ENCODE measurements around the gene ASIC4. TPM values are rescaled to one million over a fixed set of nuclear protein-coding genes. Genes with fewer than 3 reads are reported as not detected.

ASIC4 gene
- total RNA-seq, 6 experiments from 2014 or later = 0.05 to 0.19 (median 0.07) TPM; not detected in 3

- H3K27me3 Mint-ChIP-seq (ENCODE audit: insufficient read depth) = peaks cover 2% of the 10 kb centered on the region
- H3K4me1 Mint-ChIP-seq (ENCODE audit: low read depth) = peaks cover 15% of the 10 kb centered on the region
- no peak for DNase-seq
- TF ChIP-seq CTCF (IDR thresholded peaks at IDR 0.05) = no peak
- H3K9me3 Mint-ChIP-seq = no peaks in the 10 kb centered on the region
- H3K36me3 Mint-ChIP-seq (ENCODE audit: low read depth) = peaks cover 16% of the 10 kb centered on the region; the same call in 1 of the 2 replicates
- no peak overlapping the region for H3K4me3 Mint-ChIP-seq
- H3K27ac Mint-ChIP-seq = no peak overlapping the region
These were observed 45.7 kb upstream of the ASIC4 start for GRCh38 chr2:219468410-219469185.

GRCh38 chr2:219469186-219469724 lies 45.0 kb upstream of the ASIC4 start:
- Mint-ChIP-seq H3K36me3 (ENCODE audit: low read depth) (peaks cover 16% of the 10 kb centered on the region; the same call in 1 of the 2 replicates), H3K4me1 (ENCODE audit: low read depth) (peaks cover 15% of the 10 kb centered on the region), H3K4me3 (no peak overlapping the region), H3K27me3 (ENCODE audit: insufficient read depth) (no peaks in the 10 kb centered on the region; the same call in none of the 2 replicates), H3K27ac (peak overlapping the region; percentile 57), H3K9me3 (no peaks in the 10 kb centered on the region)
- peak; percentile 74 for DNase-seq
- TF ChIP-seq CTCF (IDR thresholded peaks at IDR 0.05) = no peak

GRCh38 chr2:219470429-219470828 lies 43.9 kb upstream of the ASIC4 start:
- no peak for DNase-seq
- H3K27ac Mint-ChIP-seq = peak overlapping the region; percentile 51
- no peaks in the 10 kb centered on the region; the same call in none of the 2 replicates for H3K27me3 Mint-ChIP-seq (ENCODE audit: insufficient read depth)
- H3K36me3 Mint-ChIP-seq (ENCODE audit: low read depth) = peaks cover 16% of the 10 kb centered on the region; the same call in 1 of the 2 replicates
- H3K9me3 Mint-ChIP-seq = no peaks in the 10 kb centered on the region
- no peak overlapping the region for H3K4me3 Mint-ChIP-seq
- TF ChIP-seq CTCF (IDR thresholded peaks at IDR 0.05) = no peak
- peaks cover 19% of the 10 kb centered on the region for H3K4me1 Mint-ChIP-seq (ENCODE audit: low read depth)

GRCh38 chr2:219471476-219472371 lies 42.6 kb upstream of the ASIC4 start:
- Mint-ChIP-seq H3K9me3 (no peaks in the 10 kb centered on the region), H3K27ac (0 out of 2 replicates have a peak overlapping the region, but pooled peaks have one; percentile 25), H3K4me1 (ENCODE audit: low read depth) (peaks cover 29% of the 10 kb centered on the region), H3K4me3 (no peak overlapping the region), H3K27me3 (ENCODE audit: insufficient read depth) (no peaks in the 10 kb centered on the region; the same call in none of the 2 replicates), H3K36me3 (ENCODE audit: low read depth) (peaks cover 16% of the 10 kb centered on the region; the same call in 1 of the 2 replicates)
- no peak for DNase-seq
- no peak for TF ChIP-seq CTCF (IDR thresholded peaks at IDR 0.05)

GRCh38 chr2:219472629-219473187 lies 41.6 kb upstream of the ASIC4 start:
- peaks cover 25% of the 10 kb centered on the region for H3K4me1 Mint-ChIP-seq (ENCODE audit: low read depth)
- no peak overlapping the region for H3K4me3 Mint-ChIP-seq
- no peaks in the 10 kb centered on the region; the same call in none of the 2 replicates for H3K27me3 Mint-ChIP-seq (ENCODE audit: insufficient read depth)
- DNase-seq = no peak
- H3K27ac Mint-ChIP-seq = no peak overlapping the region
- no peaks in the 10 kb centered on the region for H3K9me3 Mint-ChIP-seq
- peaks cover 20% of the 10 kb centered on the region; the same call in 1 of the 2 replicates for H3K36me3 Mint-ChIP-seq (ENCODE audit: low read depth)
- TF ChIP-seq CTCF (IDR thresholded peaks at IDR 0.05) = no peak

Measured in HFFc6 (cell line).